Breast epithelium (tissue), 3 donors: ENCODE results near the gene EPS8L3.

Experiments used
- POLR2A ChIP-seq: fragments of 450-650 bp; IDR thresholded peaks from one replicate; pipeline ENCODE4 v1.6.1; 2016; ENCODE audit warnings: antibody characterized with exemption, mild to moderate bottlenecking, moderate library complexity
- POLR2AphosphoS5 ChIP-seq, 3 donors: sonication (generic); formaldehyde crosslinking; IDR thresholded peaks; one replicate each; pipeline ENCODE4 v1.6.1; 2017; ENCODE audit warnings: antibody characterized with exemption in 3 of 3
- TF ChIP-seq, protein P1 (sequence below), 3 donors: fragments of 450-650 bp; IDR thresholded peaks; one replicate each; pipeline ENCODE4 v1.5.1; 2016 to 2017; ENCODE audit warnings: antibody characterized with exemption in 3 of 3, mild to moderate bottlenecking in 3 of 3, moderate library complexity in 3 of 3

DNA sequence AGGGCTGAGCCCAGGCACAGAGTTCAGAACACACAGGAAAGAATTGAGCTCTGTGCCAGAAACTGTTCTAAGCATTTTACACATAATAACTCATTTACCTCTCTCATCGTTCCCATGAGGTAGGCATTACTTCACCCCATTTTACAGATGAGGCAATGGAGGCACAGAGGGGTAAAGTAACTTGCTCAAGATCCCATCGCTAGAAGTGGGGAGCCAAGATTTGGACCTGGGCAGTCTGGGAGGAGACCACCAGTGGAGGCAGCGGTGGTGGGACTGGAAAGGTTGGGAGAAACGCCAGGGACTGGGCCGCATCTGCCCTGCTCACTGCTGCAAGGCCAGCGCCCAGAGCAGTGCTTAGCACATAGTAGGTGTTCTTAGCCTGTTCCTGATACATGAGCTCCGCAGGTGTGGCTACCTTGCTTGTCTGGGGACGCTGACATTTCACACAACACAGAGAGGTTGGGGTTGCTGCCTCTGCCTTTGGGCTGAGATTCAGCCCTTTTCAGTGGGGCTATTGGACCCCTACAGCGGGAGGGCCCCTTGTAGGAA, 27.8 kb upstream of the EPS8L3 start:
- TF ChIP-seq, protein P1, sequence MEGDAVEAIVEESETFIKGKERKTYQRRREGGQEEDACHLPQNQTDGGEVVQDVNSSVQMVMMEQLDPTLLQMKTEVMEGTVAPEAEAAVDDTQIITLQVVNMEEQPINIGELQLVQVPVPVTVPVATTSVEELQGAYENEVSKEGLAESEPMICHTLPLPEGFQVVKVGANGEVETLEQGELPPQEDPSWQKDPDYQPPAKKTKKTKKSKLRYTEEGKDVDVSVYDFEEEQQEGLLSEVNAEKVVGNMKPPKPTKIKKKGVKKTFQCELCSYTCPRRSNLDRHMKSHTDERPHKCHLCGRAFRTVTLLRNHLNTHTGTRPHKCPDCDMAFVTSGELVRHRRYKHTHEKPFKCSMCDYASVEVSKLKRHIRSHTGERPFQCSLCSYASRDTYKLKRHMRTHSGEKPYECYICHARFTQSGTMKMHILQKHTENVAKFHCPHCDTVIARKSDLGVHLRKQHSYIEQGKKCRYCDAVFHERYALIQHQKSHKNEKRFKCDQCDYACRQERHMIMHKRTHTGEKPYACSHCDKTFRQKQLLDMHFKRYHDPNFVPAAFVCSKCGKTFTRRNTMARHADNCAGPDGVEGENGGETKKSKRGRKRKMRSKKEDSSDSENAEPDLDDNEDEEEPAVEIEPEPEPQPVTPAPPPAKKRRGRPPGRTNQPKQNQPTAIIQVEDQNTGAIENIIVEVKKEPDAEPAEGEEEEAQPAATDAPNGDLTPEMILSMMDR (IDR thresholded peaks at IDR 0.05) = no peak
- TF ChIP-seq POLR2A (no peak), POLR2AphosphoS5 (IDR thresholded peaks at IDR 0.05) (no peak)
